GM20000 (cell line): ENCODE data around the gene HSPA12A.

Experiments used
- DNase-seq: peaks from one replicate; pipeline ENCODE4 v3.0.0; 2012; ENCODE audit warnings: low spot score
- TF ChIP-seq, protein P1 (sequence below): IDR thresholded peaks from 2 replicates; pipeline ENCODE4 v1.5.1; 2012; ENCODE audit warnings: mild to moderate bottlenecking, control low read depth; ENCODE audit errors: extremely low read depth, missing control alignments

Gene HSPA12A

DNA sequence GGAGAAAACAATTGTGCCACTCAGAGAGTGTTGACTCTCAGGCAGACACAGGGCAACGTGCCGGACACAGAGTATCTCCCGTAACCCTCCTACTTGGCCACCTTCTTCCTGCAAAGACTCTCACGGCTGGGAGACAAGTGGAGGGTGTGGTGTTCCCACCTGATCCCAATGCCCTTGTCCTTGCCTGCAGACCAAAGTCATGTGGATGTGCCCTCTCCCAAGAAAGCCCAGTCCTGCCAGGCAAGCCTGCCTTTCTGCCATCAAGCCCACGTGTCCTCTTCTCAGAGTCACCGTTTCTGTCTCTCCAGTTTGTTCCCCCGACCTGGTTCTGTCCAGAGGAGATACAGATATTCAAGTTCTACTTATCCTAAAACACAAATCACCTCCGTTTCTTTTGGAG, 120.9 kb downstream of the HSPA12A start:
- no peak for DNase-seq
- TF ChIP-seq, protein P1, sequence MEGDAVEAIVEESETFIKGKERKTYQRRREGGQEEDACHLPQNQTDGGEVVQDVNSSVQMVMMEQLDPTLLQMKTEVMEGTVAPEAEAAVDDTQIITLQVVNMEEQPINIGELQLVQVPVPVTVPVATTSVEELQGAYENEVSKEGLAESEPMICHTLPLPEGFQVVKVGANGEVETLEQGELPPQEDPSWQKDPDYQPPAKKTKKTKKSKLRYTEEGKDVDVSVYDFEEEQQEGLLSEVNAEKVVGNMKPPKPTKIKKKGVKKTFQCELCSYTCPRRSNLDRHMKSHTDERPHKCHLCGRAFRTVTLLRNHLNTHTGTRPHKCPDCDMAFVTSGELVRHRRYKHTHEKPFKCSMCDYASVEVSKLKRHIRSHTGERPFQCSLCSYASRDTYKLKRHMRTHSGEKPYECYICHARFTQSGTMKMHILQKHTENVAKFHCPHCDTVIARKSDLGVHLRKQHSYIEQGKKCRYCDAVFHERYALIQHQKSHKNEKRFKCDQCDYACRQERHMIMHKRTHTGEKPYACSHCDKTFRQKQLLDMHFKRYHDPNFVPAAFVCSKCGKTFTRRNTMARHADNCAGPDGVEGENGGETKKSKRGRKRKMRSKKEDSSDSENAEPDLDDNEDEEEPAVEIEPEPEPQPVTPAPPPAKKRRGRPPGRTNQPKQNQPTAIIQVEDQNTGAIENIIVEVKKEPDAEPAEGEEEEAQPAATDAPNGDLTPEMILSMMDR: no peak
